Esophagus muscularis mucosa (tissue), 4 donors: ENCODE data around the gene PIM1.

Experiments used
- CTCF ChIP-seq, 3 experiments: fragments of 200-600 bp in 2 of 3; fragments of 450-650 bp in 1 of 3; sonication (generic) in 2 of 3; IDR thresholded peaks; one replicate each; pipeline ENCODE4 v1.5.1; 2017 to 2019; ENCODE audit warnings: antibody characterized with exemption in 3 of 3, mild to moderate bottlenecking in 2 of 3, moderate library complexity in 1 of 3
- EP300 ChIP-seq: sonication (generic); formaldehyde crosslinking; IDR thresholded peaks from one replicate; pipeline ENCODE4 v1.6.1; 2017; ENCODE audit warnings: antibody characterized with exemption
- POLR2A ChIP-seq: fragments of 450-650 bp; IDR thresholded peaks from one replicate; pipeline ENCODE4 v1.6.1; 2017; ENCODE audit warnings: antibody characterized with exemption, moderate library complexity, mild to moderate bottlenecking, low read depth
- POLR2AphosphoS5 ChIP-seq, 2 donors: sonication (generic); formaldehyde crosslinking; IDR thresholded peaks; one replicate each; pipeline ENCODE4 v1.6.1; 2017; ENCODE audit warnings: antibody characterized with exemption in 2 of 2

- TF ChIP-seq CTCF (IDR thresholded peaks at IDR 0.05) (no peak), POLR2A (no peak), POLR2AphosphoS5 (IDR thresholded peaks at IDR 0.05) (no peak), EP300 (no peak)
Measured at GRCh38 chr6:37174515-37175331, 4.8 kb downstream of the PIM1 start.
